H1 (cell line): ENCODE data around the gene KRTAP4-1. TPM values are rescaled to one million over a fixed set of nuclear protein-coding genes. Genes with fewer than 3 reads are reported as not detected.

Experiments
- CTCF ChIA-PET: fragments of 300-600 bp; sonication (Branson Sonifier 250); formaldehyde crosslinking; loops from one replicate; lab custom pipeline; 2021; ENCODE audit not compliant: partially characterized antibody; lab: Charles Lee
- POLR2A ChIA-PET: fragments of 300-600 bp; sonication (Branson Sonifier 250); formaldehyde crosslinking; loops from one replicate; lab custom pipeline; 2021; ENCODE audit warnings: inconsistent platforms; ENCODE audit not compliant: partially characterized antibody; lab: Charles Lee
- DNase-seq, 2 experiments: peaks; one replicate each; pipeline versions ENCODE4 v3.0.0 to v3.0.0-alpha.2; 2010 to 2022; ENCODE audit warnings: low spot score in 2 of 2, low read depth in 1 of 2, mixed read lengths in 1 of 2
- FAIRE-seq: peaks from 2 replicates; lab custom pipeline; 2011; peaks lifted over from hg19 to GRCh38; lab: Jason Lieb, UNC
- H2AFZ ChIP-seq: 2 replicates; pipeline ENCODE4 v1.8.1; 2012; ENCODE audit warnings: low read length, inconsistent platforms
- H2AK5ac ChIP-seq: 2 replicates; pipeline ENCODE4 v1.6.1; 2013; ENCODE audit warnings: low read depth, low read length
- H2BK120ac ChIP-seq: replicated peaks from 2 replicates; pipeline ENCODE3; 2013; ENCODE audit warnings: low read depth, low read length, inconsistent platforms
- H2BK12ac ChIP-seq: 2 replicates; pipeline ENCODE4 v1.6.1; 2013; ENCODE audit warnings: low read depth, low read length
- H2BK15ac ChIP-seq: 2 replicates; pipeline ENCODE4 v1.6.1; 2013; ENCODE audit warnings: low read length
- H2BK20ac ChIP-seq: 2 replicates; pipeline ENCODE4 v1.6.1; 2013; ENCODE audit warnings: low read length
- H2BK5ac ChIP-seq: 2 replicates; pipeline ENCODE4 v1.6.1; 2013; ENCODE audit warnings: low read depth, low read length
- H3K14ac ChIP-seq: 2 replicates; pipeline ENCODE4 v1.6.1; 2013; ENCODE audit warnings: inconsistent platforms; ENCODE audit not compliant: insufficient read length
- H3K18ac ChIP-seq: 2 replicates; pipeline ENCODE4 v1.6.1; 2013; ENCODE audit warnings: low read length; ENCODE audit errors: extremely low read depth
- H3K23ac ChIP-seq: 2 replicates; pipeline ENCODE4 v1.6.1; 2013; ENCODE audit warnings: inconsistent platforms; ENCODE audit not compliant: insufficient read length
- H3K23me2 ChIP-seq: 2 replicates; pipeline ENCODE4 v1.6.1; 2013; ENCODE audit warnings: low read depth, low read length
- H3K27ac ChIP-seq: 2 replicates; pipeline ENCODE4 v1.6.1; 2011; ENCODE audit warnings: low read depth, low read length, inconsistent platforms
- H3K27me3 ChIP-seq, 4 experiments: replicated peaks in 1 of 4; 1 replicate in 1 of 4; 2 replicates in 3 of 4; pipeline versions ENCODE4 v1.6.1 to v1.8.1; 2011 to 2013; ENCODE audit warnings: low read length in 3 of 4, mild to moderate bottlenecking in 3 of 4, inconsistent platforms in 2 of 4, mixed read lengths in 2 of 4, moderate library complexity in 1 of 4; ENCODE audit not compliant: control insufficient read depth in 3 of 4, insufficient read depth in 3 of 4; ENCODE audit errors: extremely low read depth in 1 of 4
- H3K36me3 ChIP-seq, 4 experiments: 2 replicates each; pipeline versions ENCODE4 v1.6.1 to v1.8.1; 2011 to 2013; ENCODE audit warnings: mild to moderate bottlenecking in 4 of 4, low read length in 3 of 4, moderate library complexity in 2 of 4, control low read depth in 1 of 4, inconsistent platforms in 1 of 4; ENCODE audit not compliant: insufficient read depth in 4 of 4, control insufficient read depth in 2 of 4
- H3K4ac ChIP-seq: replicated peaks from 2 replicates; pipeline ENCODE3; 2013; ENCODE audit warnings: low read length, low read depth, mixed read lengths, inconsistent platforms; ENCODE audit not compliant: insufficient read length
- H3K4me1 ChIP-seq, 4 experiments: replicated peaks in 1 of 4; 1 replicate in 1 of 4; 2 replicates in 3 of 4; pipeline versions ENCODE4 v1.6.1 to v1.8.1; 2011 to 2013; ENCODE audit warnings: low read length in 3 of 4, inconsistent platforms in 2 of 4, mixed read lengths in 1 of 4; ENCODE audit not compliant: insufficient read depth in 4 of 4, control insufficient read depth in 3 of 4
- H3K4me2 ChIP-seq, 2 experiments: 2 replicates each; pipeline versions ENCODE4 v1.6.1 to v1.8.1; 2011 to 2013; ENCODE audit warnings: low read depth in 2 of 2, low read length in 2 of 2, control low read depth in 1 of 2, inconsistent platforms in 1 of 2, mild to moderate bottlenecking in 1 of 2; ENCODE audit not compliant: insufficient read depth in 1 of 2
- H3K4me3 ChIP-seq, 4 experiments: fragments of 200-600, 300-600 bp in 1 of 4; sonication (generic), shearing (Covaris generic), sonication (Bioruptor Twin) in 1 of 4; 2 replicates each; pipeline versions ENCODE4 v1.5.1 to v1.8.1; 2011 to 2016; ENCODE audit warnings: low read length in 4 of 4, low read depth in 3 of 4, control low read depth in 2 of 4, inconsistent platforms in 2 of 4, mild to moderate bottlenecking in 2 of 4, mixed read lengths in 1 of 4, moderate library complexity in 1 of 4; ENCODE audit not compliant: insufficient read depth in 2 of 4; ENCODE audit errors: extremely low read depth in 1 of 4
- H3K56ac ChIP-seq: replicated peaks from 2 replicates; pipeline ENCODE3; 2013; ENCODE audit warnings: low read depth, mild to moderate bottlenecking, mixed read lengths, low read length, inconsistent platforms; ENCODE audit not compliant: insufficient read length
- H3K79me1 ChIP-seq: 2 replicates; pipeline ENCODE4 v1.6.1; 2013; ENCODE audit warnings: low read depth, low read length, control low read depth
- H3K79me2 ChIP-seq, 2 experiments: 2 replicates each; pipeline versions ENCODE4 v1.6.1 to v1.8.1; 2012 to 2013; ENCODE audit warnings: low read length in 2 of 2, mild to moderate bottlenecking in 2 of 2, inconsistent platforms in 1 of 2; ENCODE audit not compliant: insufficient read depth in 2 of 2, control insufficient read depth in 1 of 2
- H3K9ac ChIP-seq, 4 experiments: replicated peaks in 1 of 4; 1 replicate in 1 of 4; 2 replicates in 3 of 4; pipeline versions ENCODE4 v1.6.1 to v1.8.1; 2011 to 2013; ENCODE audit warnings: low read depth in 3 of 4, low read length in 3 of 4, control low read depth in 2 of 4, mild to moderate bottlenecking in 2 of 4, moderate library complexity in 2 of 4, inconsistent platforms in 1 of 4; ENCODE audit errors: extremely low read depth in 1 of 4
- H3K9me3 ChIP-seq, 2 experiments: 2 replicates each; pipeline versions ENCODE4 v1.6.1 to v1.8.1; 2012 to 2013; ENCODE audit warnings: mild to moderate bottlenecking in 2 of 2, moderate library complexity in 2 of 2, control low read depth in 1 of 2, inconsistent platforms in 1 of 2, low read depth in 1 of 2, low read length in 1 of 2, mixed read lengths in 1 of 2; ENCODE audit not compliant: insufficient read depth in 2 of 2
- H4K20me1 ChIP-seq, 2 experiments: replicated peaks in 1 of 2; 2 replicates each; pipeline versions ENCODE3 to v1.8.1; 2011 to 2013; ENCODE audit warnings: inconsistent platforms in 2 of 2, low read length in 2 of 2, mild to moderate bottlenecking in 1 of 2; ENCODE audit not compliant: insufficient read depth in 2 of 2, control insufficient read depth in 1 of 2
- H4K5ac ChIP-seq: 2 replicates; pipeline ENCODE4 v1.6.1; 2013; ENCODE audit warnings: low read length, low read depth, mixed read lengths, inconsistent platforms; ENCODE audit not compliant: insufficient read length
- H4K8ac ChIP-seq: 2 replicates; pipeline ENCODE4 v1.8.0; 2013; ENCODE audit warnings: mild to moderate bottlenecking, moderate library complexity, low read length, inconsistent platforms; ENCODE audit not compliant: insufficient read depth; ENCODE audit errors: extremely low read depth
- H4K91ac ChIP-seq: replicated peaks from 2 replicates; pipeline ENCODE3; 2013; ENCODE audit warnings: low read length, mixed read lengths, inconsistent platforms; ENCODE audit not compliant: insufficient read length
- ATF3 ChIP-seq: IDR thresholded peaks from 2 replicates; pipeline ENCODE4 v1.6.1; 2011; ENCODE audit warnings: low read depth, mild to moderate bottlenecking, low read length; ENCODE audit not compliant: insufficient read depth
- CTBP2 ChIP-seq: IDR thresholded peaks from 2 replicates; pipeline ENCODE4 v1.7.0; 2011; ENCODE audit warnings: borderline replicate concordance, mild to moderate bottlenecking, moderate library complexity, mixed read lengths, low read length; ENCODE audit not compliant: insufficient read depth, insufficient read length
- GABPA ChIP-seq: IDR thresholded peaks from 2 replicates; pipeline ENCODE4 v1.6.1; 2011; ENCODE audit warnings: mild to moderate bottlenecking, low read length, moderate library complexity, borderline replicate concordance; ENCODE audit not compliant: insufficient read depth
- HDAC2 ChIP-seq, 2 experiments: fragments of 300-600 bp in 1 of 2; sonication (generic) in 1 of 2; IDR thresholded peaks; 2 replicates each; pipeline ENCODE4 v1.6.1; 2011 to 2012; ENCODE audit warnings: low read depth in 2 of 2, low read length in 2 of 2, mild to moderate bottlenecking in 2 of 2, moderate library complexity in 2 of 2, borderline replicate concordance in 1 of 2, inconsistent platforms in 1 of 2
- JUN ChIP-seq: IDR thresholded peaks from 2 replicates; pipeline ENCODE4 v1.6.1; 2011; ENCODE audit warnings: low read depth, mild to moderate bottlenecking, improper control_type of control experiment, low read length
- POU5F1 ChIP-seq: IDR thresholded peaks from 2 replicates; pipeline ENCODE4 v1.6.1; 2011; ENCODE audit warnings: low read depth, mild to moderate bottlenecking, low read length, moderate library complexity
- RAD21 ChIP-seq, 2 experiments: IDR thresholded peaks in 1 of 2; conservative IDR thresholded peaks in 1 of 2; 2 replicates each; pipeline ENCODE4 v1.6.1; 2011; ENCODE audit warnings: low read depth in 2 of 2, low read length in 2 of 2, improper control_type of control experiment in 1 of 2, inconsistent platforms in 1 of 2, mild to moderate bottlenecking in 1 of 2, moderate library complexity in 1 of 2
- SAP30 ChIP-seq: fragments of 300-600 bp; sonication (generic); IDR thresholded peaks from 2 replicates; pipeline ENCODE4 v1.7.1; 2012; ENCODE audit warnings: low read length, moderate library complexity, mild to moderate bottlenecking, inconsistent platforms; ENCODE audit not compliant: insufficient read depth, insufficient replicate concordance
- SIN3A ChIP-seq, 2 experiments: IDR thresholded peaks in 1 of 2; conservative IDR thresholded peaks in 1 of 2; 2 replicates each; pipeline ENCODE4 v1.6.1; 2011 to 2012; ENCODE audit warnings: low read length in 2 of 2, improper control_type of control experiment in 1 of 2, low read depth in 1 of 2, mild to moderate bottlenecking in 1 of 2
- TBP ChIP-seq: IDR thresholded peaks from 2 replicates; pipeline ENCODE4 v1.6.1; 2011; ENCODE audit warnings: low read depth, low read length, improper control_type of control experiment
- YY1 ChIP-seq: IDR thresholded peaks from 2 replicates; pipeline ENCODE4 v1.6.1; 2011; ENCODE audit warnings: low read depth, mild to moderate bottlenecking, low read length
- WGBS, 2 experiments: shearing (Covaris generic) in 1 of 2; methylation state at CpG; one replicate each; pipeline versions ENCODE4 v1.1.6 to v1.1.7; 2013 to 2015; ENCODE audit warnings: low lambda C conversion rate in 2 of 2, mixed read lengths in 2 of 2, inconsistent platforms in 1 of 2, low coverage in 1 of 2, missing lambda C conversion rate in 1 of 2; ENCODE audit not compliant: insufficient replicate concordance in 2 of 2, insufficient coverage in 1 of 2, insufficient read length in 1 of 2; ENCODE audit errors: extremely low coverage in 1 of 2, missing lambda C conversion rate in 1 of 2; 5-methylcytosine and 5-hydroxymethylcytosine counted together
- polyA plus RNA-seq, 7 experiments: library from polyadenylated mRNA; depleted of rRNA in 3 of 7; stranded (reverse) in 5 of 7; unstranded in 2 of 7; fragments of >200 nt in 5 of 7; fragments of 200-250 nt in 2 of 7; gene quantifications; 1 replicate in 5 of 7; 2 replicates in 1 of 7; 4 replicates in 1 of 7; pipeline versions ENCODE4 v1.2.1 to v1.2.3, GENCODE V29; 2011 to 2013; ENCODE audit warnings: missing spikeins in 2 of 7, mixed read lengths in 2 of 7
- total RNA-seq: library from RNA; stranded (reverse); fragmentation: NEBNext Ultra II Directional; extraction: Animal tissue kit (Norgen Biotek cat#: 25700); gene quantifications from 2 replicates; pipeline ENCODE4 v1.2.1, GENCODE V29; 2021

Gene KRTAP4-1
- total and polyA plus RNA-seq, 2 of the 8 experiments (the other 6 are each of a cell fraction or from before 2014, with no cell fraction given) = not detected

- FAIRE-seq = no peak
- no peak for TF ChIP-seq JUN
- TF ChIP-seq TBP = no peak
- no peak for TF ChIP-seq SIN3A (conservative IDR thresholded peaks at IDR 0.05 in 1 of 2, IDR thresholded peaks at IDR 0.05 in 1 of 2; ENCODE audit: low read depth in 1 of 2, low read length in 2 of 2)
- no peak for TF ChIP-seq SAP30
- TF ChIP-seq CTBP2 = no peak
- TF ChIP-seq YY1 = no peak
- no peak for TF ChIP-seq RAD21 (IDR thresholded peaks at IDR 0.05 in 1 of 2, conservative IDR thresholded peaks at IDR 0.05 in 1 of 2; ENCODE audit: low read depth in 2 of 2, low read length in 2 of 2)
- TF ChIP-seq ATF3 = no peak
- no peak for TF ChIP-seq GABPA
- TF ChIP-seq HDAC2 (IDR thresholded peaks at IDR 0.05; ENCODE audit: borderline replicate concordance in 1 of 2, low read depth in 2 of 2, low read length in 2 of 2) = no peak
- no peak for TF ChIP-seq POU5F1
Measured at GRCh38 chr17:41150026-41150425, 34.7 kb downstream of the KRTAP4-1 start.

More at GRCh38 chr17:41150026-41150425, 34.7 kb downstream of the KRTAP4-1 start:
- no peak overlapping the region for H4K5ac ChIP-seq
- H2AFZ ChIP-seq = no peak overlapping the region
- POLR2A ChIA-PET = no interaction called here
- H3K56ac ChIP-seq = no peak overlapping the region
- H3K4me3 ChIP-seq = no peak overlapping the region
- H3K9ac ChIP-seq = no peak overlapping the region
- H2BK20ac ChIP-seq = no peak overlapping the region
- no peak overlapping the region for H3K4me2 ChIP-seq
- H3K4ac ChIP-seq = no peak overlapping the region
- H3K27ac ChIP-seq = no peak overlapping the region
- H4K8ac ChIP-seq = no peak overlapping the region
- WGBS, 2 experiments = 92% methylated on average over 4 of the region's 4 CpGs; no CpG with 5 or more reads in 1 of the 2 experiments
- H3K4me1 ChIP-seq = no peaks in the 10 kb centered on the region
- H3K9me3 ChIP-seq = no peaks in the 10 kb centered on the region
- no peak overlapping the region for H2BK5ac ChIP-seq
- H3K79me2 ChIP-seq = no peaks in the 10 kb centered on the region
- H2BK120ac ChIP-seq = no peak overlapping the region
- H2BK15ac ChIP-seq = no peak overlapping the region
- no peak overlapping the region for H2BK12ac ChIP-seq
- H2AK5ac ChIP-seq = no peak overlapping the region
- H4K91ac ChIP-seq = no peak overlapping the region
- no peak overlapping the region for H3K18ac ChIP-seq
- peaks cover 2% of the 10 kb centered on the region; the same call in 1 of the 2 replicates for H3K23me2 ChIP-seq
- no peak overlapping the region for H3K14ac ChIP-seq
- H3K27me3 ChIP-seq = no peaks in the 10 kb centered on the region
- no peaks in the 10 kb centered on the region for H4K20me1 ChIP-seq
- H3K36me3 ChIP-seq = no peaks in the 10 kb centered on the region
- no peak overlapping the region for H3K23ac ChIP-seq
- CTCF ChIA-PET = interaction anchor here (0.9 kb wide), 1 partner anchor 9 kb away, joined by 3 read pairs; no protein-coding TSS in a partner anchor
- no peaks in the 10 kb centered on the region for H3K79me1 ChIP-seq
- no peak for DNase-seq
